GM18502 (cell line): ENCODE measurements around the gene CCNI2.

Experiments used
- ATAC-seq: cut with Tn5 transposase; IDR thresholded peaks from one replicate; pipeline ENCODE4 v1.9.1; 2021; ENCODE audit warnings: mild to moderate bottlenecking; ENCODE audit not compliant: unreplicated experiment, poor library complexity

The CCNI2 gene

GRCh38 chr5:132746954-132747615 lies at the start of gene CCNI2:
Gene CCNI2, plus strand, starts transcription at chr5:132747426. Its CDS starts 70 bp downstream, at chr5:132747496.
- ATAC-seq = peak; percentile 47

GRCh38 chr5:132704875-132705274 lies 42.4 kb upstream of the CCNI2 start:
- ATAC-seq = no peak

- no peak for ATAC-seq
These were observed 38.6 kb upstream of the CCNI2 start for GRCh38 chr5:132708645-132709044.

GRCh38 chr5:132714456-132715307 lies 32.5 kb upstream of the CCNI2 start:
- no peak for ATAC-seq

- no peak for ATAC-seq
These were observed 28.5 kb upstream of the CCNI2 start for GRCh38 chr5:132718544-132719312.

- no peak for ATAC-seq
These were observed 21.5 kb upstream of the CCNI2 start for GRCh38 chr5:132725745-132726144.

GRCh38 chr5:132729896-132730295 lies 17.3 kb upstream of the CCNI2 start:
- ATAC-seq = no peak

- ATAC-seq = no peak
These were observed 13.6 kb upstream of the CCNI2 start for GRCh38 chr5:132733499-132734148.

GRCh38 chr5:132734687-132735086 lies 12.5 kb upstream of the CCNI2 start:
- no peak for ATAC-seq

- peak; percentile 92 for ATAC-seq
These were observed 10.1 kb upstream of the CCNI2 start, which contains the start of gene KIF3A for GRCh38 chr5:132736853-132737833. Gene KIF3A, minus strand, starts transcription at chr5:132737546. Its CDS starts 127 bp downstream, at chr5:132737419.

GRCh38 chr5:132737982-132738681 lies 9.1 kb upstream of the CCNI2 start:
- ATAC-seq = no peak

GRCh38 chr5:132739232-132739631 lies 8.0 kb upstream of the CCNI2 start:
- no peak for ATAC-seq

- no peak for ATAC-seq
These were observed 5.1 kb upstream of the CCNI2 start for GRCh38 chr5:132742158-132742557.

- ATAC-seq = no peak
These were observed 4.6 kb upstream of the CCNI2 start for GRCh38 chr5:132742626-132743025.

GRCh38 chr5:132744659-132745058 lies 2.6 kb upstream of the CCNI2 start:
- no peak for ATAC-seq

- no peak for ATAC-seq
These were observed 653 bp upstream of the CCNI2 start for GRCh38 chr5:132746592-132746953.

- no peak for ATAC-seq
These were observed 602 bp downstream of the CCNI2 start for GRCh38 chr5:132747616-132748440.

- ATAC-seq = no peak
These were observed 1.3 kb downstream of the CCNI2 start for GRCh38 chr5:132748522-132749000.
